HG03025 (cell line): ENCODE results near the gene WNT6.

Source experiments
- ATAC-seq: cut with Tn5 transposase; IDR thresholded peaks from one replicate; pipeline ENCODE4 v1.9.1; 2021; ENCODE audit warnings: mild to moderate bottlenecking, moderate library complexity; ENCODE audit not compliant: unreplicated experiment, low FRiP score

WNT6 gene

GRCh38 chr2:218856167-218856895, 3.3 kb upstream of the WNT6 start:
- no peak for ATAC-seq

GRCh38 chr2:218856896-218857243, 2.7 kb upstream of the WNT6 start:
- no peak for ATAC-seq

- no peak for ATAC-seq
Observed at GRCh38 chr2:218857371-218858137, 2.1 kb upstream of the WNT6 start.

GRCh38 chr2:218858138-218858445, 1.5 kb upstream of the WNT6 start:
- ATAC-seq, result no peak

GRCh38 chr2:218858671-218859555, 692 bp upstream of the WNT6 start:
- no peak for ATAC-seq

- no peak for ATAC-seq
Observed at GRCh38 chr2:218859988-218860831, 605 bp downstream of the WNT6 start.

GRCh38 chr2:218860950-218861381, 1.4 kb downstream of the WNT6 start:
- ATAC-seq, result no peak

GRCh38 chr2:218861645-218862318, 2.2 kb downstream of the WNT6 start:
- ATAC-seq, result no peak

- no peak for ATAC-seq
Observed at GRCh38 chr2:218863021-218863520, 3.5 kb downstream of the WNT6 start.

GRCh38 chr2:218865396-218865795, 5.8 kb downstream of the WNT6 start:
- ATAC-seq, result no peak

- no peak for ATAC-seq
Observed at GRCh38 chr2:218865999-218866398, 6.4 kb downstream of the WNT6 start.

- no peak for ATAC-seq
Observed at GRCh38 chr2:218867900-218868299, 8.3 kb downstream of the WNT6 start.

GRCh38 chr2:218869064-218869463, 9.5 kb downstream of the WNT6 start:
- no peak for ATAC-seq

GRCh38 chr2:218870984-218871344, 11.4 kb downstream of the WNT6 start:
- ATAC-seq, result no peak

- no peak for ATAC-seq
Observed at GRCh38 chr2:218871345-218872302, 12.0 kb downstream of the WNT6 start.

GRCh38 chr2:218872645-218873358, 13.2 kb downstream of the WNT6 start:
- no peak for ATAC-seq

- ATAC-seq, result no peak
Observed at GRCh38 chr2:218873359-218874194, 14.0 kb downstream of the WNT6 start.
